Naive thymus-derived CD8-positive, alpha-beta T cell (primary cell): ENCODE measurements around the gene KNSTRN. TPM values are rescaled to one million over a fixed set of nuclear protein-coding genes. Genes with fewer than 3 reads are reported as not detected.

ENCODE experiments used
- ATAC-seq, 2 donors: fragments of 150-1000 bp; cut with Tn5 transposase in 1 of 2; sonication (Bioruptor Pico), chemical (Tn5 transposase) in 1 of 2; 1 replicate in 1 of 2; 2 replicates in 1 of 2; pipeline ENCODE4 v1.10.0; 2021; ENCODE audit warnings: mild to moderate bottlenecking in 2 of 2, moderate library complexity in 2 of 2
- POLR2A ChIA-PET: fragments of 350-600 bp; sonication (Branson Sonifier 250); formaldehyde crosslinking; loops from one replicate; lab custom pipeline; 2021; ENCODE audit warnings: antibody characterized with exemption; lab: Charles Lee
- DNase-seq, 10 donors: peaks; one replicate each; pipeline versions ENCODE4 v3.0.0 to v3.0.0-alpha.2; 2020 to 2022
- H3K27ac Mint-ChIP-seq, 10 donors: one replicate each; pipeline ENCODE4 v1.8.0; 2020 to 2022; ENCODE audit warnings: mild to moderate bottlenecking in 10 of 10, mixed read lengths in 10 of 10, moderate library complexity in 4 of 10, inconsistent platforms in 1 of 10
- H3K27me3 Mint-ChIP-seq, 5 donors: one replicate each; pipeline ENCODE4 v1.8.0; 2021 to 2022; ENCODE audit warnings: mixed read lengths in 5 of 5
- H3K36me3 Mint-ChIP-seq, 3 donors: one replicate each; pipeline ENCODE4 v1.8.0; 2020 to 2022; ENCODE audit warnings: mixed read lengths in 3 of 3, mild to moderate bottlenecking in 2 of 3, inconsistent platforms in 1 of 3
- H3K4me1 Mint-ChIP-seq, 4 donors: one replicate each; pipeline ENCODE4 v1.8.0; 2021 to 2022; ENCODE audit warnings: mixed read lengths in 4 of 4
- H3K4me3 Mint-ChIP-seq, 10 donors: one replicate each; pipeline ENCODE4 v1.8.0; 2020 to 2022; ENCODE audit warnings: mild to moderate bottlenecking in 10 of 10, mixed read lengths in 10 of 10, moderate library complexity in 6 of 10, inconsistent platforms in 1 of 10
- H3K9me3 Mint-ChIP-seq, 9 donors: one replicate each; pipeline ENCODE4 v1.8.0; 2020 to 2022; ENCODE audit warnings: mixed read lengths in 9 of 9, mild to moderate bottlenecking in 3 of 9, inconsistent platforms in 1 of 9, moderate library complexity in 1 of 9
- polyA plus RNA-seq, 3 donors: library from polyadenylated mRNA; unstranded; fragments of 300-500 nt; fragmentation: Illumina TruSeq; gene quantifications; one replicate each; pipeline ENCODE4 v1.2.3, GENCODE V29; 2021
- total RNA-seq, 8 experiments: library from RNA in 2 of 8; stranded (reverse) in 2 of 8; gene quantifications; one replicate each; pipeline ENCODE4 v1.2.3 and lab custom pipeline; 2021 to 2026

KNSTRN gene
- total and polyA plus RNA-seq, 5 experiments from 2014 or later: 2.1 to 8.8 (median 2.8) TPM

DNA sequence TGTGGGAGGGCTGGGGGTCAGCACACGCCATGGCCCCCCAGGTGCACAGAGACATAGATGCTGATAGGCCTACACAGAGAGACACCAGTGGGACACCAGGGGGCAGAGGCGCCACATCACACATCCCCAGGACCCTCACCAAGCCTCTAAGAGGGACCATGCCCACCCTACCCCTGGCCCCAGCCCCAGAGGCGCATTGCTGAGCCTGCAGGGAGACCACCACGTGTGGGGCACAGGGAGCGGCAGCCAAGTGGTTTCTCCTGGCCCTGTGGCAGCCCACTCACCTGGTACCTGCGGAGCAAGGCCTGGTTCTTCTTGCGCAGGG is 42.9 kb upstream of the KNSTRN start:
- Mint-ChIP-seq H3K27me3 (peaks cover 0 to 5% (median 1%) of the 10 kb centered on the region in 5 donors), H3K9me3 (no peaks in the 10 kb centered on the region), H3K4me3 (no peak overlapping the region), H3K4me1 (peaks cover 10 to 16% (median 13%) of the 10 kb centered on the region in 4 donors), H3K27ac (no peak overlapping the region), H3K36me3 (no peaks in the 10 kb centered on the region)
- ATAC-seq (no peak), DNase-seq (no peak)
- POLR2A ChIA-PET: interaction anchor here (2.9 to 5.1 kb wide), 2 partner anchors 16 to 32 kb away, joined by 11 to 48 read pairs; partner anchors contain the start of genes INAFM2 and PLCB2

DNA sequence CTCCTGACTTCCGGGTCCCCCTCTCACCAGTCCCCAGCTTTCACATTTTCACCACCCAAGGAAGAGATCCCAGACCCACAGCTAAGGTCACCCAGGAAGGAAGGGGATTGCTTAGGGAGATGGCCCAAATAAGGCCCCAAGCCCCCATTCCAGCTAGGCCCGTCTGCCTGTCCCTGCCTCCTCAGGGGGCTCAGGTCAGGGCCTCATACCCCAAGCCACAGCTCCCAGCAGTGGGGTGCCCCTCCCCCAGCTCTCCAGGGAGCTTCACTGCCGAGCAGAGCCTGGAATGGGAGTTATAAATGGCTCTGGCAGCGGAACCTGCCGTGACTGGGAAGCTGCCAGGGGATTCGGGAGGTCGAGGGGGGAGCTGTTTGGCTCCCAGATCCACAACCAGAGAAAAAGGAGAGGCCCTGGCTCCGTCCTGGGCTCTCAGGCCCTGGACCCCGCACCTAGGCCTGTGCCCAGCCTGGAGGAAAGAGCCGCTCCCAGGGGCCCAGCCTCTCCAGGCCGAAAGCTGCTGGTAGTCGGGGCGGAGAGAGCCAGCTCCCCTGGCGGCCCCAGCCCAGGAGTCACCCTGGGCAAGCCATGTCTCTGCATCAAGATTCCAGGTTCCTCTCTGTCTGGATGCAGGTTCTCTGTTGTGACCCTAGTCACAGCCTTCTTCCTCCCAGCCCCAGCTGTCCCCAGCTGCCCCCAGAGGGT is 42.3 kb upstream of the KNSTRN start:
- DNase-seq (no peak), ATAC-seq (no peak)
- Mint-ChIP-seq H3K4me1 (peaks cover 8 to 15% (median 9%) of the 10 kb centered on the region in 4 donors), H3K9me3 (no peaks in the 10 kb centered on the region), H3K36me3 (no peaks in the 10 kb centered on the region), H3K27ac (no peak overlapping the region), H3K27me3 (peaks cover 0 to 5% (median 1%) of the 10 kb centered on the region in 5 donors), H3K4me3 (no peak overlapping the region)
- POLR2A ChIA-PET: interaction anchor here (5.1 kb wide), 1 partner anchor 33 kb away, joined by 48 read pairs; the partner anchor contains the start of gene PLCB2

DNA sequence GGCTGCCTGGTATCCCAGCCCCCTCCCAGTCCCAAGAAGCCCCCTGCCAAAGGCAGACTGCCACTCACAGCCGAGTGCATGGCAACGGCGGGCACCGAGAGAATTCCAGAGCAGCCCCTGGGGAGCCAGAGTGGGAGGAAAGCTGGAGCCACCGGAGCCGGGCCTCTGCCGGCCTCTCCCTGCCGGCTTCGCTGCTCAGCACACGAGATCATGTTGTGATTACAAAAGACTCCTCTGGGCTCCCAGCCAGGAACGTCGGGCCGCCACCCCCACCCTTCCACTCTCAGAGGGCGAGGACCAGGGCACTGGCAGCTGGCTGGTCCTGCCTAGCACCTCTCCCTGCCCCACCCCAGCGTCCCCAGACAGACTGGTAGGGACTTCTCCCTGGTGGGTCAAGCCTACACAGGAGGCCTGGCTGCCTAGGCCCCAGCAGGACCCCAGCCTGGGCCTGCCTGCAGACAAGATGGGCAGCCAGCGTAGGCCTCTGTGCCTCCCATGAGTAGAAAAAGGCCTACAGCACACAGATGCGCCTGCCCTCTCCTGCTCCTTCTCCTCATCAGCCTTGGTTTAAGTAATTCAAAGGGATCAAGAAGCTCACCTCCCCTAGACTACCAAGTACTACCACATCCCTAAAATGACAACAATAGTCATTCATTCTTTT is 41.7 kb upstream of the KNSTRN start, which contains the start of gene CCDC9B:
Gene CCDC9B (minus strand): TSS at position 200 of the 661 bp plus-strand sequence. CDS start 120 bp downstream, at position 80.
- H3K4me1 Mint-ChIP-seq: peaks cover 3 to 14% (median 8%) of the 10 kb centered on the region in 4 donors
- no peak for DNase-seq
- H3K9me3 Mint-ChIP-seq: no peaks in the 10 kb centered on the region
- H3K27me3 Mint-ChIP-seq: peaks cover 0 to 5% (median 1%) of the 10 kb centered on the region in 5 donors
- POLR2A ChIA-PET: no interaction called here
- ATAC-seq: no peak
- no peak within 1 kb of the TSS for H3K4me3 Mint-ChIP-seq
- no peaks in the 10 kb centered on the region for H3K36me3 Mint-ChIP-seq
- no peak within 1 kb of the TSS for H3K27ac Mint-ChIP-seq

DNA sequence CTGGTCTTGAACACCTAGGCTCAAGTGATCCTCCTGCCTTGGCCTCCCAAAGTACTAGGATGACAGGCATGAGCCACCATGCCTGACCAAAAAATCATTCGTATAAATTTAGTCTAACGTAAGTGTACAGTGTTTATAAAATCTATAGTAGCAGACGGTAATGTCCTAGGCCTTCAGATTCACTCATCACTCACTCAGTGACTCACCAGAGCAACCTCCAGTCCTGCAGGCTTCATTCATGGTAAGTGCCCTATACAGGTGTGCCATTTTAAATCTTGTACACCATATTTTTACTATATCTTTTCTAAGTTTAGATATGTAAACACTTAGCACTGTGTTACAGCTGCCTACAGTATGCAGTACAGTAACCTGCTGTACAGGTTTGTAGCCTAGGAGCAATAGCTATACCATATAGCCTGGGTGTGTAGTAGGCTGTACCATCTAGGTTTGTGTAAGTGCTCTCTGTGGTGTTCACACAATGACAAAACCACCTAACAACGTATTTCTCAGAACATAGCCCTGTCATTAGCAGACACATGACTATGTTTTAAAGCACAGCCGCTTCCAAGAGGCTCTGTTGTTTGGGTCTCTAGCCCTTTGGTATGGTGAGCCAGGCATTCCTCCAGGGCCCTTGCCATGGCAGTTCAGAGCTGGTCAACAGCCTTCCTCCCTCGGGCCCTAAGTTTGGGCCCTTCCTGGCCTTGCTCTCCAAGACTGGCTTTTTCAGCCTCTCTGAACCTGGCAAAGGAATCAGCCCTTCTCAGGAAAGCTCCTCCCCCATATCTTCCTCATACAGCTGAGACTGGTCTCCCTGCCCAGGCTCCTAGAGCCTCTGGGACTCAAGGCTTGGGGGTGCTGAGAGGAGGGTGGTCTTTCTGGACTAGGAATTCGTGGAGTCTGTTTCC is 39.9 kb upstream of the KNSTRN start:
- DNase-seq (no peak), ATAC-seq (no peak)
- H3K4me1 Mint-ChIP-seq: peaks cover 0 to 9% (median 8%) of the 10 kb centered on the region in 4 donors
- POLR2A ChIA-PET: interaction anchor here (0.8 kb wide), 1 partner anchor 52 kb away, joined by 4 read pairs; no protein-coding TSS in a partner anchor
- no peak overlapping the region for H3K4me3 Mint-ChIP-seq
- H3K27ac Mint-ChIP-seq: no peak overlapping the region
- peaks cover 0 to 3% (median 1%) of the 10 kb centered on the region in 5 donors for H3K27me3 Mint-ChIP-seq
- H3K9me3 Mint-ChIP-seq: no peaks in the 10 kb centered on the region
- no peaks in the 10 kb centered on the region for H3K36me3 Mint-ChIP-seq

DNA sequence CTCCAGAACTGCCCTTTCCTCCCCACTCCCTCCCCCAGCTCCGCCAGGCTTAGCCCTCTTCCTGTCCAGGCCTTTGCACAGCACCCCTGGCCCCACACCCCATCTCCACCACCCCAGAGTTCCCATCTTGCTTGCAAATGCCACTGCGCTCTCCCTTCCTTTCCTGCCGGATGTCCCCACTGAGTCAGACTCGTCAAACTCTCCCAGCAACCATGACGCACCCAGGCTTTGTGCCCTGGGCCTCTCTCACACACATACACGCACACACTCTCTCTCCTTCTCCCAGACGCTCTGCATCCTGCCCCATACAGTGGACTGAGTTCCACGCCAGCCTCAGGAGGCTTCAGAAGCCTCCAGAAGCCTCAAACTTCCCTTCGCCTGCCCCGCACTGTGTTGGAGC is 39.0 kb upstream of the KNSTRN start:
- POLR2A ChIA-PET: interaction anchor here (0.8 to 1.6 kb wide), 2 partner anchors 51 to 78 kb away, joined by 4 to 5 read pairs; no protein-coding TSS in a partner anchor
- no peak overlapping the region for H3K4me3 Mint-ChIP-seq

DNA sequence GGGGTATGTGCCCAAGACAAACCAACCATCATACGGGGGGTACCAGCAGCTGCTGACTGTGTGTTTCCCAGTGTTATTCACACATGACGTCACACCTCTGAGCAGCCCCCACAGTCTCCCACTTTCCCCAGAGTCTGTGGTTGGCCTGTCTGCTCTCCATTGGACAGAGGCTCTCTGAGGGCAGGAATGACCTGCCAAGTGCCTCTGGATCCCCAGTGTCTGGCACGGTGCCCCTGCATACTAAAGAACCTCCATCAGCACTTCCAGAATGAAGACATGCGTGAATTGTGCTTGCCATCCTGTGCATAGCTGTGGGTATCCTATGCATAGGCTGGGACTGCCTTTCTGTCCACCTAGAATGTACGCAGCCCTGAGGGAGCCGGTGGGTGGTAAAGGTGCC is 38.3 kb upstream of the KNSTRN start:
- no peak for ATAC-seq
- Mint-ChIP-seq H3K27ac (peak overlapping the region in 1 of 10 donors; percentile 21), H3K27me3 (no peaks in the 10 kb centered on the region), H3K4me1 (peaks cover 0 to 6% (median 2%) of the 10 kb centered on the region in 4 donors), H3K36me3 (no peaks in the 10 kb centered on the region), H3K4me3 (no peak overlapping the region), H3K9me3 (no peaks in the 10 kb centered on the region)
- POLR2A ChIA-PET: interaction anchor here (1.6 to 1.7 kb wide), 2 partner anchors 23 to 78 kb away, joined by 5 read pairs; no protein-coding TSS in a partner anchor
- no peak for DNase-seq

More for the DNA sequence above, 39.0 kb upstream of the KNSTRN start:
- H3K9me3 Mint-ChIP-seq: no peaks in the 10 kb centered on the region
- H3K4me1 Mint-ChIP-seq: peaks cover 0 to 5% (median 2%) of the 10 kb centered on the region in 4 donors
- H3K27me3 Mint-ChIP-seq: no peaks in the 10 kb centered on the region
- no peak for DNase-seq
- H3K27ac Mint-ChIP-seq: peak overlapping the region in 1 of 10 donors; percentile 47
- no peak for ATAC-seq
- no peaks in the 10 kb centered on the region for H3K36me3 Mint-ChIP-seq

DNA sequence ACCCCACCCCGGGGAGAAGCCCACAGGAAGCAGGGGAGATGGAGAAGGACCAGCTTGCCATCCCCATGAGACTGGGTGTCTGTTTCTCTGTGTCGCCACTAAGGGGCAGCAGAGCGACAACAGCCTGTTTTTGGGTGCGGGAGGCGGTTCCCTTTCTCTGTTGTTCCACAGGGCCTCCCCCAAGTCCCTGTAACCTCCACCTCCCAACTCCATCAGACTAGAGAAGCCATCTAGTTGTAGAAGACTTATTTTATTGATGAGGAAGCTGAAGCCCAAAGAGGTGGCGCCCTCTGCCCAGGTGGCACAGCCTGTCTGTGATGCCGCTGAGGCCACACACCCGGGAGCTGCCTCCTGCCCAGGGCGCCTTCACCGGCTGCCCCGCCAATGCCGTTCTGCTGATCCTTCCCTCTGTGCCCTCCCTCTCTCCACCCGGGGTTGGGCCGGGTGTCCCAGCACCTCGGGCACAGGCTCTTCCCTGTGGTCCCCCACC is 37.8 kb upstream of the KNSTRN start:
- POLR2A ChIA-PET: interaction anchor here (1.6 to 1.7 kb wide), 2 partner anchors 23 to 77 kb away, joined by 5 read pairs; no protein-coding TSS in a partner anchor
- H3K4me1 Mint-ChIP-seq: peaks cover 0 to 6% (median 2%) of the 10 kb centered on the region in 4 donors
- no peak overlapping the region for H3K27ac Mint-ChIP-seq
- H3K4me3 Mint-ChIP-seq: no peak overlapping the region
- no peaks in the 10 kb centered on the region for H3K36me3 Mint-ChIP-seq
- no peaks in the 10 kb centered on the region for H3K27me3 Mint-ChIP-seq
- ATAC-seq (peak; percentile 92 to 98), DNase-seq (peak; percentile 49 to 81 (median 68))
- H3K9me3 Mint-ChIP-seq: no peaks in the 10 kb centered on the region

DNA sequence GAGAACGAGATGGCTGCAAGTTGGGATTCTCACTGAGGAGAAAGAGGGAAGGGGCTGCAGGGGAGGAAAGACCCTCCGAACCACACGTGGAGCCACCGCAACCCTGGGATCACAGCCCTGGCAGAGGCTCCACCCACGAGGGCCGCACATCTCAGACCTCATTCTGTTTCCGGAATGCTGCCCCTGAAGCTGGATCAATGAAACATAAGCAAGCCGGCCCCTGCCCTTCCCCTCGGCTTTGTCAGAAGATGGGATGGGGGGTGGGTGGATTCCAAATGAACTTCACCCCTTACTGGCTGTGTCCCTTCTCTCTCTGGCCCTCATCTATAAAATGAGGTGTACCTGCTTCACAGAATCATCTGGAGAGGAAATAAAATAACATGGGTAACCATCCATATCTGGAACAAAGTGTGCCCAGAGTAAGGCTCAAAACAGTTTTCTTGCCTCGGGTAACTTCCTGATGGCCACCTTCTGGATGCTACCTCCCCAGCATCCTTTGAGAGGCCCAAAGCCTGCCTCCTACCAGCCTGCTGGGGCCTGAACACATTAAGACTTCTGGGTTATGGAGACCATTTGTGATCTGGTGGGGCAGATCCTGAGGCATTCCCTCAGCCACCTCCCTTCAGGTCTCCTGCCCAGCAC is 37.2 kb upstream of the KNSTRN start:
- H3K27me3 Mint-ChIP-seq: no peaks in the 10 kb centered on the region
- DNase-seq (no peak), ATAC-seq (no peak)
- H3K4me1 Mint-ChIP-seq: peaks cover 0 to 6% (median 2%) of the 10 kb centered on the region in 4 donors
- POLR2A ChIA-PET: interaction anchor here (1.7 kb wide), 1 partner anchor 22 kb away, joined by 5 read pairs; no protein-coding TSS in a partner anchor
- H3K27ac Mint-ChIP-seq: no peak overlapping the region
- no peaks in the 10 kb centered on the region for H3K36me3 Mint-ChIP-seq
- H3K9me3 Mint-ChIP-seq: no peaks in the 10 kb centered on the region
- no peak overlapping the region for H3K4me3 Mint-ChIP-seq

DNA sequence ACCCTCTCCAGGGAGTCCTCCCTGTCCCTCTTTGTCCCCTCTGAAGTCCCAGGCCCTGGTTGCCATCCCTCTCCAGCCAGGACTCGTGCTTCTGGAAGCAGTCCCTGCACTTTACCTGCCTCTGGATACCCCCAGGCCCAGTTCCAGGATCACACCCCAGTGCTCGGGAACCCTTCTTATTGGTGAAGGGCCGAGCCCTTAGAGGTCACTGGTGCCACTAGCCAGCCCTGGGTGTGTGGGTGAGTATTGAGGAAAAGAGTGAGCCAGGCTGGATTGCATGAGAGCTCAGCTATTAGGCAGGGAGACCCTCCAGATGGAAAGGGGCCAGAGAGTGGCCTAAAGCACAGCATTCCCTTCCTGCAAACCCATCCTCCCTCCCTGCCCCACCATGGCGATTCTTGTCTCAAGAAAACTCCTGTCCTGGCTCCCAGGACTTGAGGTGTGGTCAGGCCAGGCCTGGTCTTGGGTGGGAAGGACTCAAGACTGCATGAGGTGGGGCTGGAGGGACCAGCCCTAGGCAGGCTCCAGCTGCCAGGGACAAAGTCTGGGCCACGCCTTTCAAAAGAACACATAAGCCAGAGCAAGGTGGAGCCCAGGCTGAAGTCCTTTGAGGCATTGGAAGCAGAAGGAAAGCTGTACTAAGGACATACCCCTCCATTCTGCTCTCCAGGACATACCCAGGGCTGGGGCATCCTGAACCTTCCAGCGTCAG is 36.5 kb upstream of the KNSTRN start:
- no peaks in the 10 kb centered on the region for H3K36me3 Mint-ChIP-seq
- POLR2A ChIA-PET: interaction anchor here (1.7 kb wide), 1 partner anchor 22 kb away, joined by 5 read pairs; no protein-coding TSS in a partner anchor
- DNase-seq: no peak
- no peaks in the 10 kb centered on the region for H3K9me3 Mint-ChIP-seq
- H3K27ac Mint-ChIP-seq: no peak overlapping the region
- no peaks in the 10 kb centered on the region for H3K27me3 Mint-ChIP-seq
- no peak overlapping the region for H3K4me3 Mint-ChIP-seq
- H3K4me1 Mint-ChIP-seq: peaks cover 0 to 6% (median 2%) of the 10 kb centered on the region in 4 donors
- ATAC-seq: no peak

DNA sequence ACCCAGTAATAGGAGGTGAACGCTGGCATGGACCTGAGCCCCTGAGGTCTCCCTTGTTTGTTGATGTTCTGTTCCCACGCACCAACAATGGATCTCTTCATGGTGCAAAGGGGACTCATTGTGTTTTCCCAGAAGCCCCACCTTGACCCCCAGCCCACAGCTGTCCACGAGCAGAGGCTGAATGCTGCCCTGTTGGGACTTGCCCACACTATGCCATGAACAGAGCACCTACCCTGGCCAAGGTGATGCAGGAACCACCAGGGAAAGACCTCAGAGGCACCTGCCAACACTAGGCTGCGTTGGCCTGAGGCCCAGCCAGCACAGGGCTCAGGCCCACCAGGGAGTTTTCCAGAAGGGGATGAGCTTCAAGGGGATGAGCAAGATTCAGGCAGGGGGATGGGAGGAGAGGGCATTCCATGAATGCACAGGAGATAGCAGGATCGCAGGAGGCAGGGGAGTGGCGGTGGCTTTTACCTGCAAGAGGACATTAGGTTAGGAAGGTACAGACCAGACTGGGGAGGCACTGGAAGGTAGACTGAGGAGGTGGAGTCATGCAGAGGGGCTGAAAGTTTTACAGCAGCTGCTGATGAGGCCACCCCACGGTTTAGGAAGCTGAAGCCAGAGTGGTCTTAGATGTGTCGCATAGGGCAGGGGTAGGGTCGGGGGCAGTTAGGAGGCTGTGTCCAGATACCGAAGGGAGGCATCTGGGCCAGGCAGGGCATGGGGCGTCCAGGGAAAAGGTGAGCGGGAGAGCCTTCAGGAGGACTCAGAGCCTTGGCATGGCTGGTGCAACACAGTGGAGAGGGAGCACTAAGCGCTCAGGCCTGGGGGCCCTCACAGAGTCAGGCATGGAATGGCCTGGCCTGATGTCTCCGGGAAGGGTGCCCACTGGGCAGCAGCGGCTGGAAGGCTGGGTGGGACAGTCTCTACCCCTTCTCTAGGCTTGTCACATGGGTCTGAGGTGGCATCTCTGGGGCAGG is 35.7 kb upstream of the KNSTRN start:
- POLR2A ChIA-PET: no interaction called here

More for the DNA sequence above, 35.7 kb upstream of the KNSTRN start:
- DNase-seq: no peak
- Mint-ChIP-seq H3K27me3 (no peaks in the 10 kb centered on the region), H3K36me3 (no peaks in the 10 kb centered on the region), H3K9me3 (no peaks in the 10 kb centered on the region), H3K4me3 (no peak overlapping the region), H3K27ac (peak overlapping the region in 1 of 10 donors; percentile 43), H3K4me1 (peaks cover 0 to 6% (median 2%) of the 10 kb centered on the region in 4 donors)
- no peak for ATAC-seq
